BE2C (cell line): ENCODE results near the gene ASPG.

Experiments used
- DNase-seq: peaks from one replicate; pipeline ENCODE4 v3.0.0-alpha.2; 2020
- H3K27me3 ChIP-seq: fragments of 250-450 bp; sonication (Bioruptor Pico); 2 replicates; pipeline ENCODE4 v1.5.1; 2020; ENCODE audit warnings: mild to moderate bottlenecking
- H3K36me3 ChIP-seq: fragments of 250-450 bp; sonication (Bioruptor Pico); 2 replicates; pipeline ENCODE4 v1.5.1; 2020; ENCODE audit warnings: mild to moderate bottlenecking
- H3K4me1 ChIP-seq: fragments of 250-450 bp; sonication (Bioruptor Pico); 2 replicates; pipeline ENCODE4 v1.5.1; 2020
- H3K4me3 ChIP-seq: 2 replicates; pipeline ENCODE4 v1.5.1; 2011; ENCODE audit warnings: low read depth, low read length
- H3K9me3 ChIP-seq: fragments of 250-450 bp; sonication (Bioruptor Pico); 2 replicates; pipeline ENCODE4 v1.5.1; 2020
- CTCF ChIP-seq: IDR thresholded peaks from 2 replicates; pipeline ENCODE4 v1.5.1; 2012; ENCODE audit warnings: mild to moderate bottlenecking, low read depth, low read length

The ASPG gene

GRCh38 chr14:104105822-104106470 is 20.4 kb downstream of the ASPG start:
- no peaks in the 10 kb centered on the region for H3K9me3 ChIP-seq
- H3K36me3 ChIP-seq = no peaks in the 10 kb centered on the region
- no peak for DNase-seq
- no peaks in the 10 kb centered on the region for H3K27me3 ChIP-seq
- H3K4me1 ChIP-seq = no peaks in the 10 kb centered on the region; the same call in 1 of the 2 replicates
- TF ChIP-seq CTCF = no peak
- H3K4me3 ChIP-seq = no peak overlapping the region

GRCh38 chr14:104106471-104106991 is 21.0 kb downstream of the ASPG start:
- no peak for TF ChIP-seq CTCF
- H3K27me3 ChIP-seq = no peaks in the 10 kb centered on the region

GRCh38 chr14:104107101-104107581 is 21.6 kb downstream of the ASPG start:
- Histone ChIP-seq H3K9me3 (no peaks in the 10 kb centered on the region), H3K36me3 (no peaks in the 10 kb centered on the region), H3K4me1 (no peaks in the 10 kb centered on the region; the same call in 1 of the 2 replicates), H3K27me3 (no peaks in the 10 kb centered on the region), H3K4me3 (no peak overlapping the region)
- TF ChIP-seq CTCF = no peak
- DNase-seq = no peak

More at GRCh38 chr14:104106471-104106991, 21.0 kb downstream of the ASPG start:
- Histone ChIP-seq H3K36me3 (no peaks in the 10 kb centered on the region), H3K4me3 (no peak overlapping the region), H3K9me3 (no peaks in the 10 kb centered on the region), H3K4me1 (no peaks in the 10 kb centered on the region; the same call in 1 of the 2 replicates)
- DNase-seq = no peak

- DNase-seq = peak; percentile 40
- H3K4me3 ChIP-seq = no peak overlapping the region
- no peaks in the 10 kb centered on the region for H3K36me3 ChIP-seq
- no peaks in the 10 kb centered on the region; the same call in 1 of the 2 replicates for H3K4me1 ChIP-seq
- no peaks in the 10 kb centered on the region for H3K9me3 ChIP-seq
- H3K27me3 ChIP-seq = no peaks in the 10 kb centered on the region
- no peak for TF ChIP-seq CTCF
Observed at GRCh38 chr14:104107611-104108569, 22.4 kb downstream of the ASPG start.

GRCh38 chr14:104108570-104109541 is 23.4 kb downstream of the ASPG start:
- no peaks in the 10 kb centered on the region for H3K27me3 ChIP-seq
- TF ChIP-seq CTCF = no peak
- no peak overlapping the region for H3K4me3 ChIP-seq
- no peaks in the 10 kb centered on the region for H3K9me3 ChIP-seq
- DNase-seq = no peak
- no peaks in the 10 kb centered on the region; the same call in 1 of the 2 replicates for H3K4me1 ChIP-seq
- H3K36me3 ChIP-seq = no peaks in the 10 kb centered on the region
